Ovary (tissue), 3 donors: ENCODE data around the gene QRICH1.
A peak's percentile ranks its signal among the peaks of the same experiment; 100 is the strongest.

Source experiments
- EP300 ChIP-seq: sonication (generic); formaldehyde crosslinking; IDR thresholded peaks from one replicate; pipeline ENCODE4 v1.6.1; 2017; ENCODE audit warnings: antibody characterized with exemption
- POLR2A ChIP-seq: fragments of 450-650 bp; IDR thresholded peaks from one replicate; pipeline ENCODE4 v1.6.1; 2017; ENCODE audit warnings: antibody characterized with exemption, mild to moderate bottlenecking, moderate library complexity
- TF ChIP-seq, protein P1 (sequence below), 3 donors: fragments of 450-650 bp in 2 of 3; fragments of 200-600 bp in 1 of 3; IDR thresholded peaks; one replicate each; pipeline versions ENCODE4 v1.5.1 to v1.8.0; 2016 to 2022; ENCODE audit warnings: antibody characterized with exemption in 3 of 3, mild to moderate bottlenecking in 1 of 3
- donor health status: DM: no; HTN: no; CAD: no.

DNA sequence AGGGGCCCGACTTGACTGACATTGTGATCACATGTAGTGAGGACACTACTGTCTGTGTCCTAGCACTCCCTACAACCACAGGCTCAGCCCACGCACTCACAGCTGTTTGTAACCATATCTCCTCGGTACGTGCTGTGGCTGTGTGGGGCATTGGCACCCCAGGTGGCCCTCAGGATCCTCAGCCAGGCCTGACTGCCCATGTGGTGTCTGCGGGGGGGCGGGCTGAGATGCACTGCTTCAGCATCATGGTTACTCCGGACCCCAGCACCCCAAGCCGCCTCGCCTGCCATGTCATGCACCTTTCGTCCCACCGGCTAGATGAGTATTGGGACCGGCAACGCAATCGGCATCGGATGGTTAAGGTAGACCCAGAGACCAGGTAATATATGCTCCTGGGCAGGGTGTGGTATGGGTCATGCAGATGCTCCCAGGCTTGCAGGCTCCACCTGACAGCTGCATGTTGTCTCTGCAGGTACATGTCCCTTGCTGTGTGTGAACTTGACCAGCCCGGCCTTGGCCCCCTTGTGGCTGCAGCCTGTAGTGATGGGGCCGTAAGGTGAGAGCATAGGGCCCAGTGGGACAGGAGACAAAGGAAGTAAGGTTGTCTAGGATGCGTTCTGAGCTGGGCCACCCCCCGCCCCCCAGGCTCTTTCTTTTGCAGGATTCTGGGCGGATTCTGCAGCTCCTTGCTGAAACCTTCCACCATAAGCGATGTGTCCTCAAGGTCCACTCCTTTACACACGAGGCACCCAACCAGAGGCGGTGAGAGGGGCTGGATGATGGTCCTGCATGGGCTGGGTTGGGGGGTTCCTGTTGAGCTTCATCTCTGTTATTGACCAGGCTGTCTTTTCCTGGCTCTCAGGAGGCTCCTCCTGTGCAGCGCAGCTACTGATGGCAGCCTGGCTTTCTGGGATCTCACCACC lies 79.9 kb downstream of the QRICH1 start:
- TF ChIP-seq, protein P1, sequence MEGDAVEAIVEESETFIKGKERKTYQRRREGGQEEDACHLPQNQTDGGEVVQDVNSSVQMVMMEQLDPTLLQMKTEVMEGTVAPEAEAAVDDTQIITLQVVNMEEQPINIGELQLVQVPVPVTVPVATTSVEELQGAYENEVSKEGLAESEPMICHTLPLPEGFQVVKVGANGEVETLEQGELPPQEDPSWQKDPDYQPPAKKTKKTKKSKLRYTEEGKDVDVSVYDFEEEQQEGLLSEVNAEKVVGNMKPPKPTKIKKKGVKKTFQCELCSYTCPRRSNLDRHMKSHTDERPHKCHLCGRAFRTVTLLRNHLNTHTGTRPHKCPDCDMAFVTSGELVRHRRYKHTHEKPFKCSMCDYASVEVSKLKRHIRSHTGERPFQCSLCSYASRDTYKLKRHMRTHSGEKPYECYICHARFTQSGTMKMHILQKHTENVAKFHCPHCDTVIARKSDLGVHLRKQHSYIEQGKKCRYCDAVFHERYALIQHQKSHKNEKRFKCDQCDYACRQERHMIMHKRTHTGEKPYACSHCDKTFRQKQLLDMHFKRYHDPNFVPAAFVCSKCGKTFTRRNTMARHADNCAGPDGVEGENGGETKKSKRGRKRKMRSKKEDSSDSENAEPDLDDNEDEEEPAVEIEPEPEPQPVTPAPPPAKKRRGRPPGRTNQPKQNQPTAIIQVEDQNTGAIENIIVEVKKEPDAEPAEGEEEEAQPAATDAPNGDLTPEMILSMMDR (IDR thresholded peaks at IDR 0.05): peak in 1 of 3 donors; percentile 25
- no peak for TF ChIP-seq POLR2A
- no peak for TF ChIP-seq EP300
